ENCODE data around the gene PMEPA1.

The PMEPA1 gene

GRCh38 chr20:57737349-57737748 is 27.5 kb upstream of the PMEPA1 start:
- in situ Hi-C loops (cut with MboI; ENCODE audit: low sequenced_read_pairs) = no loop called here

GRCh38 chr20:57736738-57737347 is 27.0 kb upstream of the PMEPA1 start:
- in situ Hi-C loops (cut with MboI; ENCODE audit: low sequenced_read_pairs) = no loop called here

- in situ Hi-C loops (cut with MboI; ENCODE audit: low sequenced_read_pairs) = no loop called here
Observed at GRCh38 chr20:57735831-57736737, 26.3 kb upstream of the PMEPA1 start.

GRCh38 chr20:57734754-57735153 is 24.9 kb upstream of the PMEPA1 start:
- in situ Hi-C loops (cut with MboI; ENCODE audit: low sequenced_read_pairs) = no loop called here

- in situ Hi-C loops (cut with MboI; ENCODE audit: low sequenced_read_pairs) = no loop called here
Observed at GRCh38 chr20:57732226-57732625, 22.4 kb upstream of the PMEPA1 start.

DNA sequence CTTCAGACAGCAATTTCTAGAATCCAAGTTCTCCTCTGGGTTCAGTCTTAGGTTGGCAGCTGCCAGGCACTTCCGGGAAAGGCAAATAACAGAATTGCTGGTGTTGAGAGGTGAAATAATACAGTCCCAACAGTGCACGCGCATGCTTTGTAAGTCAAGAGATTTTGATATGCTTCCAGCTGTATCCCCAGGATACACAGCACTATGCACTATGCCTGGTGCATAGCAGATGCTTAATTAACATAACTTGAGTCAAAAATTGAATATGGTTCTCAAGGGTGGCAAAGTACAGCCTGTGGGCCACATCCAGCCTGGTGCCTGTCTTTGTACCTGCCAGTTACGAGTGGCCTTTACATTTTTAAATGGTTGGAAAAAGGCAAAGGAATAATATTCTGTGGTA is 18.9 kb upstream of the PMEPA1 start:
- in situ Hi-C loops (cut with MboI; ENCODE audit: low sequenced_read_pairs) = no loop called here

DNA sequence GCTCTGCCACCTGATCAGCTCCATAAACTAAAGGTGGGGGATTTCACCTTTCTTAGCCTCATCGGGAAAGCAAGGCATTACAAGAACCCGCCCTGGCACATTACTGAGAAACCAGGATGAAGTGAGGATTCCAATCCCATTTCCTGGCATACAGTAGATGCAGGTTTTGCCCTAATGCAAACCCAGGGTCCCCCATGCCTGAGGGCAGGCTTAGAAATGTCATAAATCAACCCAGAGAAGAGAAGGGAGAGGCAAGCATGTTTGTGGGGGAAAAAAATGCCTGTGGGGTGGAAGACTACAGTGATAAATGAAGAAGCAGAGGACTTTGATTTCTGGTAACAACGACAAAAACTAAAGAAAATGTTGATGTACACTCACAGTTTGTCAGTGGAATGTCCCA is 18.0 kb upstream of the PMEPA1 start:
- in situ Hi-C loops (cut with MboI; ENCODE audit: low sequenced_read_pairs) = no loop called here

DNA sequence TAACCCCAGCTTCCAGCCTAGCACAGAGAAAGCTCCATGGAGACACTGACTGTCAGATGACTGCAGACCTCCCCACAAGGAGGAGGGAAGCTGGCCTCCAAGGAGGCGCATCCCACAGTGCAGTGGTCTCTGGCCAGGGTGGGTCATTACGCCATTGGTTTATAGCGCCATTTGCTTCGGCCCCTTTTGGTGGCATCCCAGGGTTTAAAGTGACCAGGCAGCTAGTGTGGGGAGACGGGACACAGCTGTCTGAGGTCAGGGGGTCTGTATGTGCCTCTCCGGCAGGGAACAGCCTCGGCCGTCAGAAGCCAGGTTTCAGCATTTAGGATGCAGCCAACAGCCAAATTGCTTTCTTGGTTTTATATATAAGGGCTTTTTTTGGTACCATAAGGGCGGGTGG is 15.8 kb upstream of the PMEPA1 start:
- in situ Hi-C loops (cut with MboI; ENCODE audit: low sequenced_read_pairs) = no loop called here

DNA sequence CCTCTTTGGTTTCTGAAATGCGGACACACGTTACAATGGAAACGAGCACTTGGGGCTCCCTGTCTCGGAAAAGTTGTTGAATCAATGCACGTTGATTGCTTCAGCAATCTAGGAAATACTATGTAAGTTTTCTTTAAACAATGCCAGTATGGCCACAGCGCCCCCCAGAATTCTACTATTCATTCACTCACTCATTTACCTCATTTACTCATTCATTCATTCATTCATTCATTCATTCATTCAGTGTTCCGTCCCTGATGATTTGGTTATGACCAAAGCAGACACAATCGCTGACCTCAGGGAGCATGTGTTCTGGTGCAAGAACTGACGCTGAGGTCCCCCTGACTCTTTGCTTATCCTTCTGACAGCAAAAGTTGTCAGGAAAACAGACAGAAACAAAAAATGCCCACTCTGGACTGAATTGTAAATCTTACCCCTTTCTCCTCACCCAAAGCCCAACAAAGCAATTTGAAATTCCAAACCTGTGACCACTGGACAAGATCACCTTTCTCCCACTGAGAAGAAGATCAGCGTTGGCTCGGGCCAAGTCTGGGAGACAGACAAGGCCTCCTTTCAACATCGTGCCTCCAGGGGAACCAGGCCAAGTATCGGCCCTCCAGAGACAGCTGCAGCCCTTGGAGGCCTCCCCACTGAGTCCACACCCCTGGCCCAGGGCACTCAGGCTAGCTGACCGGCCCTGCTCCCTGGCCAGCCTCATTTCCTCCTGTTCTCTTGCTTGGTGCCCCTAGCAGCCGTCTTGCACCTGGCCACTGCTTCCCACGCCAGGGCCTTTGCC is 15.0 kb upstream of the PMEPA1 start:
- in situ Hi-C loops (cut with MboI; ENCODE audit: low sequenced_read_pairs) = no loop called here

DNA sequence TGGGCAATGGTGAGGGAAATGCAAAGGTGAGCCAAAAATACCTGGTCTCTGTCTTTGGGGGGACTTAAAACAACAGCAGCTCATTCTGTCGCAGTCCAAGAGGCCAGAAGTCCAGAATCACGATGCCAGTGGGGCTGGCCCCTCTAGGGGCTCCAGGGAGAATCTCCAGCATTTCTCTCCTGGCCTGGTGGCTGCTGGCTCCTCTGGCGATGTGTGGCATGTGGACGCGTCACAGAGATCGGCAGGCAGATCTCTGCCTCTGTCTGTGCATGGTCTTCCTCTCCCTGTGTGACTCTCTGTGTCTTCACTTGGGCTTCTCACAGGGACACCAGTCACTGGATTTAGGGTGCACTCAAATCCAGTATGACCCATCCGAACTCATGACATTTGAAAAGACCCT is 14.0 kb upstream of the PMEPA1 start:
- in situ Hi-C loops (cut with MboI; ENCODE audit: low sequenced_read_pairs) = no loop called here

- in situ Hi-C loops (cut with MboI; ENCODE audit: low sequenced_read_pairs) = no loop called here
Observed at GRCh38 chr20:57719951-57720350, 10.1 kb upstream of the PMEPA1 start.

GRCh38 chr20:57718490-57719009 is 8.7 kb upstream of the PMEPA1 start:
- in situ Hi-C loops (cut with MboI; ENCODE audit: low sequenced_read_pairs) = no loop called here

DNA sequence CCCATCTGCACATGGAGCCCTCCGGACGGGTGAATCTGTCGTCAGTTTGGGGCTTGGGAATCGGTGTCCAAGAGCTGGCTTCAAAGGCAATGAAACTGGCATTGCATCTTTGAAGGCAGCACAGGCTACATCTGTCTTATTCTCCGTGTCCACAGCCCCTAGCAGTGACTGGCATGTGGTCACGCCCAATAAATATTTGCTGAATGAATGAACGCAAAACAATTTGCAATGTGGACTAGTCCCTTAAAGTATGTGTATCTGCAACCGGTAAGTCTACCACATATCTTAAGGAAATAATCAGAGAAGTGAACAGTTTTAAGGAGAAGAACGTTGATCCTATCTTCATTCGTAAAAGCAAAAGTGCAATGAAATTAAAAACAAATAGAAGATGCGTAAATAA is 8.0 kb upstream of the PMEPA1 start:
- in situ Hi-C loops (cut with MboI; ENCODE audit: low sequenced_read_pairs) = no loop called here

- in situ Hi-C loops (cut with MboI; ENCODE audit: low sequenced_read_pairs) = no loop called here
Observed at GRCh38 chr20:57716901-57717300, 7.1 kb upstream of the PMEPA1 start.

- in situ Hi-C loops (cut with MboI; ENCODE audit: low sequenced_read_pairs) = no loop called here
Observed at GRCh38 chr20:57716202-57716601, 6.4 kb upstream of the PMEPA1 start.

- in situ Hi-C loops (cut with MboI; ENCODE audit: low sequenced_read_pairs) = no loop called here
Observed at GRCh38 chr20:57715268-57715904, 5.6 kb upstream of the PMEPA1 start.

GRCh38 chr20:57714409-57715267 is 4.8 kb upstream of the PMEPA1 start:
- in situ Hi-C loops (cut with MboI; ENCODE audit: low sequenced_read_pairs) = no loop called here

GRCh38 chr20:57713951-57714350 is 4.1 kb upstream of the PMEPA1 start:
- in situ Hi-C loops (cut with MboI; ENCODE audit: low sequenced_read_pairs) = no loop called here

- in situ Hi-C loops (cut with MboI; ENCODE audit: low sequenced_read_pairs) = no loop called here
Observed at GRCh38 chr20:57713505-57713903, 3.7 kb upstream of the PMEPA1 start.

All from HL-60/S4 treated with retinoic acid at 250 ng/mL for 4 days and 3 days (cell line).